Sigmoid colon (tissue), 7 donors: ENCODE measurements around the gene BRME1. TPM values are rescaled to one million over a fixed set of nuclear protein-coding genes. Genes with fewer than 3 reads are reported as not detected.

ENCODE experiments used
- DNase-seq: peaks from one replicate; pipeline ENCODE4 v3.0.0-alpha.2; 2019
- H3K27ac ChIP-seq, 4 donors: fragments of 200-600 bp; sonication (generic); one replicate each; pipeline ENCODE4 v1.5.1; 2016 to 2019; ENCODE audit warnings: mild to moderate bottlenecking in 1 of 4
- H3K27me3 ChIP-seq, 3 donors: fragments of 200-600 bp; sonication (generic); one replicate each; pipeline ENCODE4 v1.5.1; 2019; ENCODE audit warnings: mild to moderate bottlenecking in 1 of 3
- H3K36me3 ChIP-seq, 4 donors: fragments of 200-600 bp; sonication (generic); one replicate each; pipeline ENCODE4 v1.5.1; 2016 to 2019
- H3K4me1 ChIP-seq, 4 donors: fragments of 200-600 bp; sonication (generic); one replicate each; pipeline ENCODE4 v1.5.1; 2017 to 2019
- H3K4me3 ChIP-seq, 4 donors: fragments of 200-600 bp; sonication (generic); one replicate each; pipeline ENCODE4 v1.5.1; 2017 to 2019; ENCODE audit warnings: mild to moderate bottlenecking in 2 of 4, moderate library complexity in 1 of 4
- H3K9me3 ChIP-seq, 4 donors: fragments of 200-600 bp in 3 of 4; sonication (generic) in 3 of 4; one replicate each; pipeline versions ENCODE4 v1.5.1 to v1.6.1; 2013 to 2019
- EP300 ChIP-seq, 4 donors: sonication (generic); formaldehyde crosslinking; IDR thresholded peaks; one replicate each; pipeline ENCODE4 v1.6.1; 2017; ENCODE audit warnings: antibody characterized with exemption in 4 of 4
- POLR2A ChIP-seq, 2 donors: fragments of 450-650 bp; IDR thresholded peaks; one replicate each; pipeline ENCODE4 v1.6.1; 2016; ENCODE audit warnings: antibody characterized with exemption in 2 of 2, mild to moderate bottlenecking in 2 of 2, moderate library complexity in 2 of 2
- POLR2AphosphoS5 ChIP-seq, 4 donors: sonication (generic); formaldehyde crosslinking; IDR thresholded peaks; one replicate each; pipeline ENCODE4 v1.6.1; 2017; ENCODE audit warnings: antibody characterized with exemption in 4 of 4
- WGBS, 2 donors: extraction: QIAGEN DNeasy Blood & Tissue Kit; methylation state at CpG; one replicate each; pipeline ENCODE4 v1.1.7; 2013; 5-methylcytosine and 5-hydroxymethylcytosine counted together
- intact Hi-C: fragments of 100-400 bp; cut with DNase I; formaldehyde crosslinking; loops from one replicate; pipeline ENCODE4 v1.15.1; 2023
- polyA plus RNA-seq, 3 donors: library from polyadenylated mRNA; stranded (reverse); fragments of 200-250 nt; gene quantifications; one replicate each; pipeline ENCODE4 v1.2.3, GENCODE V29; 2013
- total RNA-seq, 4 donors: library from RNA; depleted of rRNA; stranded (reverse); fragments of >200 nt; gene quantifications; one replicate each; pipeline ENCODE4 v1.1.0, GENCODE V29; 2016
- TF ChIP-seq, protein P1 (sequence below), 4 experiments: fragments of 450-650 bp in 3 of 4; fragments of 200-600 bp in 1 of 4; IDR thresholded peaks; one replicate each; pipeline ENCODE4 v1.5.1; 2016 to 2019; ENCODE audit warnings: antibody characterized with exemption in 4 of 4, mild to moderate bottlenecking in 3 of 4, moderate library complexity in 2 of 4
- donor health status: healthy with polysubstance abuse.
- donor health status: Bipolar disorder and iron deficiency.
- donor health status: healthy.

The BRME1 gene
- total RNA-seq (1 to 10 TPM in 3 of 4 donors, under 1 TPM in 1; 0.99 to 3.6 (median 1.3) TPM), polyA plus RNA-seq (1 to 10 TPM; 1.8 to 9.0 (median 3.2) TPM)

GRCh38 chr19:13905634-13906520 lies at the start of gene BRME1, which contains the start of gene CC2D1A:
Gene BRME1 (minus strand): TSS chr19:13906117. CDS start chr19:13904892, 1,225 bp downstream.
Gene CC2D1A (plus strand): TSS chr19:13906201. CDS start chr19:13906442, 241 bp downstream.
- H3K27me3 ChIP-seq, result no peaks in the 10 kb centered on the region
- intact Hi-C loops, result no loop called here
- peaks cover 0 to 15% (median 7%) of the 10 kb centered on the region in 4 donors for H3K36me3 ChIP-seq
- H3K4me1 ChIP-seq, result peaks cover 0 to 24% (median 15%) of the 10 kb centered on the region in 4 donors
- TF ChIP-seq EP300 (IDR thresholded peaks at IDR 0.05), result no peak
- TF ChIP-seq, protein P1, sequence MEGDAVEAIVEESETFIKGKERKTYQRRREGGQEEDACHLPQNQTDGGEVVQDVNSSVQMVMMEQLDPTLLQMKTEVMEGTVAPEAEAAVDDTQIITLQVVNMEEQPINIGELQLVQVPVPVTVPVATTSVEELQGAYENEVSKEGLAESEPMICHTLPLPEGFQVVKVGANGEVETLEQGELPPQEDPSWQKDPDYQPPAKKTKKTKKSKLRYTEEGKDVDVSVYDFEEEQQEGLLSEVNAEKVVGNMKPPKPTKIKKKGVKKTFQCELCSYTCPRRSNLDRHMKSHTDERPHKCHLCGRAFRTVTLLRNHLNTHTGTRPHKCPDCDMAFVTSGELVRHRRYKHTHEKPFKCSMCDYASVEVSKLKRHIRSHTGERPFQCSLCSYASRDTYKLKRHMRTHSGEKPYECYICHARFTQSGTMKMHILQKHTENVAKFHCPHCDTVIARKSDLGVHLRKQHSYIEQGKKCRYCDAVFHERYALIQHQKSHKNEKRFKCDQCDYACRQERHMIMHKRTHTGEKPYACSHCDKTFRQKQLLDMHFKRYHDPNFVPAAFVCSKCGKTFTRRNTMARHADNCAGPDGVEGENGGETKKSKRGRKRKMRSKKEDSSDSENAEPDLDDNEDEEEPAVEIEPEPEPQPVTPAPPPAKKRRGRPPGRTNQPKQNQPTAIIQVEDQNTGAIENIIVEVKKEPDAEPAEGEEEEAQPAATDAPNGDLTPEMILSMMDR (IDR thresholded peaks at IDR 0.05), result no peak
- peak in 1 of 2 donors; percentile 28 for TF ChIP-seq POLR2A (IDR thresholded peaks at IDR 0.05)
- peak; percentile 32 to 83 (median 66) for TF ChIP-seq POLR2AphosphoS5 (IDR thresholded peaks at IDR 0.05)
- peak; percentile 95 for DNase-seq
- peak within 1 kb of the TSS; percentile 68 to 89 (median 74) for H3K4me3 ChIP-seq
- peak within 1 kb of the TSS; percentile 56 to 76 (median 71) for H3K27ac ChIP-seq
- 9 to 13% methylated on average over 86 of the region's 86 CpGs for WGBS, 2 donors
- H3K9me3 ChIP-seq, result no peaks in the 10 kb centered on the region

DNA sequence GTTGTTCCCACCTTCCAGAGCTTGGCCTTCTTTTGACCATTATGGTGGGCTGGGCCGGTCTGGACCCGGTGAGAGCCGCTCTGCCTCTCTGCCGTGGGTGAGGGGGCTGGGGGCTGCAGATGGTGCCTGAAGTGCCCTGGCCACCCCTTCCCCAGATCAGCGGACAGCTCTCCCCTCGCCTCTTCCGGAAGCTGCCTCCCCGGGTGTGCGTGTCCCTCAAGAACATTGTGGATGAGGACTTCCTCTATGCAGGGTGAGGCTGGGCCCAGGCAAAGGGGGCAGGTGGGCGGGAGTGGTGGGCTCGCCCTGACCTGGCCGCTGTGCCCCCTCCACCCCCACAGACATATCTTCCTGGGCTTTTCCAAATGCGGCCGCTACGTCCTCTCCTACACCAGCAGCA lies 48.3 kb upstream of the BRME1 start:
- 92 to 94% methylated on average over 15 of the region's 15 CpGs for WGBS, 2 donors
- H3K4me3 ChIP-seq, result no peak overlapping the region
- intact Hi-C loops, result loop anchor here (5.0 kb wide), 2 partner anchors 157 to 172 kb away; partner anchors contain the start of gene ZSWIM4
- no peak overlapping the region for H3K27ac ChIP-seq
- DNase-seq, result peak; percentile 63
- no peaks in the 10 kb centered on the region for H3K27me3 ChIP-seq
- H3K36me3 ChIP-seq, result peaks cover 18 to 49% (median 31%) of the 10 kb centered on the region in 4 donors
- H3K9me3 ChIP-seq, result no peaks in the 10 kb centered on the region
- H3K4me1 ChIP-seq, result peaks cover 0 to 21% (median 15%) of the 10 kb centered on the region in 4 donors
- TF ChIP-seq POLR2AphosphoS5 (IDR thresholded peaks at IDR 0.05) (no peak), EP300 (IDR thresholded peaks at IDR 0.05) (no peak), POLR2A (IDR thresholded peaks at IDR 0.05) (no peak)
- TF ChIP-seq, protein P1 (IDR thresholded peaks at IDR 0.05), result no peak

DNA sequence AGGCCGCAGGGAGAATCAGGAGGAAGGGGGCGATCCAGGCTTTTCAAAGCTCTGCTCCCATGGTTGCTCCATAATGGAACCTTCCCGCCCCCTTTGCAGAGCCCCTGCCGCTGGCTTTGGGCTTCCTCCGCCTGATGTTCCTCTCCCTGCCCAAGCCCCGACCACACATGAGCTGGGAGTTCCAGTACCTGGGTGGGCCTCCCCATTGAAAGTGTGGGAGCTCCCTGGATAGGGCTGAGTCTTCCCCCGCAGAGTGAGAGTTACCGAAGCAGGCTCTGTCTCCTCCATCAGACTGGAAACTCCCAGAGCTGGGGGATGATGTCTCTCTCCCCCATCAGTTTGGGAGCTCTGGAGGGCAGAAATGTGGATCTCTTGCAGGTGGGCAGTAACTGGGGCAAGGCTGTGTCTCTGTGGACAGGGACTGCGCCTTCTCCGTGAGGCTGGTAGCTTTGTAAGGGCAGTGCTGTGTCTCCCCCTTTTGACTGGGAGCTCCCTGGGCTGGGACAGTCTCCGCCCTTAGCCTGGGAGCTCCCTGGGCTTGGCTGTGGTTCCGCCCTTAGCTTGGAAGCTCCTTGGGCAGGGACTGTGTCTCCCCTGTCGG lies 47.1 kb upstream of the BRME1 start:
- peak; percentile 66 for DNase-seq
- Histone ChIP-seq H3K4me1 (peaks cover 0 to 21% (median 15%) of the 10 kb centered on the region in 4 donors), H3K4me3 (peak overlapping the region; percentile 89 to 96 (median 92)), H3K36me3 (peaks cover 18 to 37% (median 28%) of the 10 kb centered on the region in 4 donors), H3K9me3 (no peaks in the 10 kb centered on the region), H3K27me3 (no peaks in the 10 kb centered on the region), H3K27ac (peak overlapping the region; percentile 84 to 88 (median 88))
- TF ChIP-seq POLR2AphosphoS5 (IDR thresholded peaks at IDR 0.05), result no peak
- no peak for TF ChIP-seq EP300 (IDR thresholded peaks at IDR 0.05)
- peak in 1 of 2 donors; percentile 25 for TF ChIP-seq POLR2A (IDR thresholded peaks at IDR 0.05)
- intact Hi-C loops, result loop anchor here (1.0 to 5.0 kb wide), 4 partner anchors 53 to 171 kb away; partner anchors contain the start of genes RFX1 and ZSWIM4
- 1 to 10% methylated on average over 13 of the region's 13 CpGs for WGBS, 2 donors

GRCh38 chr19:13952154-13952930 lies 46.4 kb upstream of the BRME1 start, which contains the start of gene DCAF15:
Gene DCAF15 (plus strand): TSS chr19:13952509. CDS start chr19:13952513, 4 bp downstream.
- TF ChIP-seq POLR2A (IDR thresholded peaks at IDR 0.05) (peak in 1 of 2 donors; percentile 23), POLR2AphosphoS5 (IDR thresholded peaks at IDR 0.05) (peak; percentile 42 to 77 (median 65)), EP300 (IDR thresholded peaks at IDR 0.05) (no peak)
- TF ChIP-seq, protein P1 (IDR thresholded peaks at IDR 0.05), result no peak
- DNase-seq, result peak; percentile 100
- intact Hi-C loops, result loop anchor here (1.0 to 5.0 kb wide), 4 partner anchors 54 to 170 kb away; partner anchors contain the start of genes RFX1 and ZSWIM4
- Histone ChIP-seq H3K27me3 (no peaks in the 10 kb centered on the region), H3K27ac (peak within 1 kb of the TSS; percentile 84 to 88 (median 88)), H3K4me1 (peaks cover 0 to 21% (median 15%) of the 10 kb centered on the region in 4 donors), H3K36me3 (peaks cover 18 to 30% (median 24%) of the 10 kb centered on the region in 4 donors), H3K4me3 (peak within 1 kb of the TSS; percentile 89 to 96 (median 92)), H3K9me3 (no peaks in the 10 kb centered on the region)
- WGBS, 2 donors, result 1% methylated on average over 65 of the region's 65 CpGs
